Smooth muscle cell of the pulmonary artery (primary cell): ENCODE measurements around the gene LRRD1. TPM values are rescaled to one million over a fixed set of nuclear protein-coding genes. Genes with fewer than 3 reads are reported as not detected.

ENCODE experiments used
- total RNA-seq: library from RNA; depleted of rRNA; stranded (reverse); fragments of >200 nt; gene quantifications from 2 replicates; pipeline ENCODE4 v1.2.3, GENCODE V29; 2014

LRRD1 gene
- total RNA-seq, result 0.07 and 0.17 TPM in 2 replicates

GRCh38 chr7:92178928-92179924 is at the start of gene LRRD1:
Gene LRRD1 (minus strand): TSS chr7:92179142. CDS start chr7:92165202, 13,940 bp downstream.

GRCh38 chr7:92134271-92135051 is 44.5 kb downstream of the LRRD1 start, which contains the start of gene CYP51A1:
Gene CYP51A1 (minus strand): TSS chr7:92134477. CDS start chr7:92134364, 113 bp downstream.

Other genes starting within 250 kb of the LRRD1 start
- 33.9 and 41.4 TPM in 2 replicates for gene AKAP9, start 238.3 kb downstream of the LRRD1 start, total RNA-seq
- 135 and 141 TPM in 2 replicates for gene CYP51A1, start 44.7 kb downstream of the LRRD1 start, total RNA-seq
- 55.0 and 56.7 TPM in 2 replicates for gene KRIT1, start 66.8 kb upstream of the LRRD1 start, total RNA-seq
- 63.7 and 65.0 TPM in 2 replicates for gene ANKIB1, start 66.8 kb upstream of the LRRD1 start, total RNA-seq